NCI-H2081 treated with DMSO at 0.1 percent for 48 hours (cell line): ENCODE data around the gene SIX5.
A peak's percentile ranks its signal among the peaks of the same experiment; 100 is the strongest.

Source experiments
- DNase-seq: peaks from one replicate; lab custom pipeline; 2025; lab: John Stamatoyannopoulos, UW

The SIX5 gene

GRCh38 chr19:45773384-45773783 is 4.3 kb upstream of the SIX5 start:
- DNase-seq = no peak

GRCh38 chr19:45772912-45773311 is 3.9 kb upstream of the SIX5 start:
- DNase-seq = no peak

- DNase-seq = no peak
Observed at GRCh38 chr19:45772130-45772840, 3.2 kb upstream of the SIX5 start.

- DNase-seq = no peak
Observed at GRCh38 chr19:45771311-45771933, 2.4 kb upstream of the SIX5 start.

- peak; percentile 77 for DNase-seq
Observed at GRCh38 chr19:45770192-45771101, 1.4 kb upstream of the SIX5 start.

- DNase-seq = no peak
Observed at GRCh38 chr19:45769821-45770191, 754 bp upstream of the SIX5 start.

GRCh38 chr19:45768655-45768983 is 433 bp downstream of the SIX5 start:
- DNase-seq = no peak

GRCh38 chr19:45767881-45768654 is 984 bp downstream of the SIX5 start:
- DNase-seq = no peak

GRCh38 chr19:45767410-45767880 is 1.6 kb downstream of the SIX5 start:
- DNase-seq = no peak

- no peak for DNase-seq
Observed at GRCh38 chr19:45766869-45767346, 2.1 kb downstream of the SIX5 start.

GRCh38 chr19:45766296-45766868 is 2.7 kb downstream of the SIX5 start:
- DNase-seq = no peak

GRCh38 chr19:45765702-45766295 is 3.3 kb downstream of the SIX5 start:
- DNase-seq = no peak

GRCh38 chr19:45764945-45765701 is 3.9 kb downstream of the SIX5 start:
- no peak for DNase-seq

GRCh38 chr19:45764475-45764874 is 4.6 kb downstream of the SIX5 start:
- DNase-seq = no peak

GRCh38 chr19:45763691-45764294 is 5.3 kb downstream of the SIX5 start:
- no peak for DNase-seq

- DNase-seq = no peak
Observed at GRCh38 chr19:45762870-45763631, 6.0 kb downstream of the SIX5 start.

GRCh38 chr19:45761714-45762113 is 7.3 kb downstream of the SIX5 start:
- DNase-seq = no peak

GRCh38 chr19:45758921-45759320 is 10.1 kb downstream of the SIX5 start:
- DNase-seq = no peak

GRCh38 chr19:45757695-45758094 is 11.4 kb downstream of the SIX5 start:
- no peak for DNase-seq
